Measurements from ENCODE around the gene ASTL. TPM values are rescaled to one million over a fixed set of nuclear protein-coding genes. Genes with fewer than 3 reads are reported as not detected.
"Not testable (repeated sequence)": the region's sequence is repeated elsewhere in the genome, so short reads cannot be mapped to it uniquely, and the experiment has no call there.

Gene ASTL
- total RNA-seq, 2 experiments from 2014 or later = 2.5 to 2.8 TPM

- peaks cover 1% of the 10 kb centered on the region for H3K9me3 Mint-ChIP-seq (ENCODE audit: low read depth)
- H3K4me1 Mint-ChIP-seq = peaks cover 2% of the 10 kb centered on the region
- H3K36me3 Mint-ChIP-seq (ENCODE audit: low read depth) = no peaks in the 10 kb centered on the region
- H3K27ac Mint-ChIP-seq = no peak overlapping the region
- no peak for DNase-seq
- ChIA-PET POLR2A (no interaction called here), CTCF (interaction anchor here (0.8 to 1.2 kb wide), 3 partner anchors 9 to 95 kb away, joined by 3 read pairs; no protein-coding TSS in a partner anchor)
- H3K4me3 Mint-ChIP-seq = no peak overlapping the region
- H3K27me3 Mint-ChIP-seq = peaks cover 2% of the 10 kb centered on the region
- no peak for ATAC-seq
- intact Hi-C loops (cut with DNase I, micrococcal nuclease) = no loop called here
These were observed 49.7 kb downstream of the ASTL start for GRCh38 chr2:96088340-96089335.

DNA sequence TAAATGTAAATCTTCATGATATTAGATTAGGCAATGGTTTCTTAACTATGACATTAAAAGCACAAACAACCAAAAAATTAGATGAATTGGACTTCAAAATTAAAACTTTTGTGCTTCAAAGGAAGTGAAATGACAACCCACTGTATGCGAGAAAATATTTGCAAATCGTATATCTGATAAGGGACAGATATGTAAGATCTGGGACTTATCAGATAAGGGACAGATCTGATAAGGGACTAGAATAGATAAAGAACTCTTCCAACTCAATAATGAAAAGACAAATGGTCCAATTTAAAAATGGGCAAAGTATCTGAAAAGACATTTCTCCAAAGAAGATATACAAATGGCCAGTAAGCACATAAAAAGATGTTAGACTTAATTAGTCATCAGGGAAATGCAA is 51.2 kb downstream of the ASTL start:
- Mint-ChIP-seq H3K9me3 (ENCODE audit: low read depth) (peaks cover 1% of the 10 kb centered on the region), H3K36me3 (ENCODE audit: low read depth) (no peaks in the 10 kb centered on the region), H3K27ac (no peak overlapping the region), H3K4me3 (no peak overlapping the region), H3K4me1 (peaks cover 2% of the 10 kb centered on the region), H3K27me3 (peaks cover 2% of the 10 kb centered on the region)
- intact Hi-C loops (cut with DNase I, micrococcal nuclease) = no loop called here
- ChIA-PET POLR2A (no interaction called here), CTCF (interaction anchor here (1.0 kb wide), 1 partner anchor 30 kb away, joined by 4 read pairs; no protein-coding TSS in a partner anchor)
- ATAC-seq (no peak), DNase-seq (no peak)

DNA sequence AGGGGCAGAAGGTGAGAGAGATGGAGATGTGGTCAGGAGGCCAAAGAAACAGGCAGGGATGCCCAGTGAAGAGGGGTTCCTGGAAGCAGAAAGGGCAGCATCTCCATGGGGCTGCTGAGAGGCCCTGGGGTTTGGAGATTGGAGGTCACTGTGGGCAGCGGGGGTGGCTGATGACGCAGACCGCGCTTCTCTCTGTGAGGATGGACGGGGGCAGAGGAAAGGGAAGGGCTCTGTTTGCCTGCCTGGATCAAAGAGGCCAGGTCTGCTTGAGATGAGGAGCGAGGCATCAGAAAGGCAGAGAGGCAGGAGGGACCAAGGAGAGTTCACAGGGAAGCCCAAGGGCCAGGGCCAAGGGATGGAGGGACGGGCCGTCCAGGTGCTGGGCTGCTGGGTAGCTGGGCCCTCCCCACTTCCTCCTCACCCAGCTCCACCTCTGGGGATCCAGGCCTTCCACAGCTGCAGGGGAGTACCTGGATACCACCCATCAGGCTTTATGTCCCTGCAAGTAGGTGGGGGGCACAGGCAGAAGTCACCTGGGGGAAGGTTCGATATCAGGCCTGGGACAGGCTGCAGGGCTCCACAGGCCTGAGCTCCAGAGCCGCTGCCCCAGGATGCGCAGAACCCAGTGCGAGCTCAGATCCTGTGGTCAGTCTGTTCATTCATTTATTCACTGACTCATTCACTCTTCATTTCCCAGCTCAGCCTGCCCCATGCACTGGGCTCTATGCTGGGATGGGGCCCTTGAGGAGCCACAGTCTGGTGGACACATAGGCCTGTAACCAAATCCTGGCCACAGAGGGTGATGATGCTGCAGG is 52.6 kb downstream of the ASTL start:
- intact Hi-C loops (cut with DNase I, micrococcal nuclease) = loop anchor here in 1 of 2 experiments (2.0 kb wide), 1 partner anchor 19 kb away; no protein-coding TSS in a partner anchor
- Mint-ChIP-seq H3K36me3 (ENCODE audit: low read depth) (no peaks in the 10 kb centered on the region), H3K4me3 (no peak overlapping the region), H3K4me1 (peaks cover 2% of the 10 kb centered on the region), H3K27ac (no peak overlapping the region), H3K27me3 (peaks cover 2% of the 10 kb centered on the region), H3K9me3 (ENCODE audit: low read depth) (peaks cover 1% of the 10 kb centered on the region)
- DNase-seq (no peak), ATAC-seq (no peak)
- ChIA-PET CTCF (no interaction called here), POLR2A (no interaction called here)

DNA sequence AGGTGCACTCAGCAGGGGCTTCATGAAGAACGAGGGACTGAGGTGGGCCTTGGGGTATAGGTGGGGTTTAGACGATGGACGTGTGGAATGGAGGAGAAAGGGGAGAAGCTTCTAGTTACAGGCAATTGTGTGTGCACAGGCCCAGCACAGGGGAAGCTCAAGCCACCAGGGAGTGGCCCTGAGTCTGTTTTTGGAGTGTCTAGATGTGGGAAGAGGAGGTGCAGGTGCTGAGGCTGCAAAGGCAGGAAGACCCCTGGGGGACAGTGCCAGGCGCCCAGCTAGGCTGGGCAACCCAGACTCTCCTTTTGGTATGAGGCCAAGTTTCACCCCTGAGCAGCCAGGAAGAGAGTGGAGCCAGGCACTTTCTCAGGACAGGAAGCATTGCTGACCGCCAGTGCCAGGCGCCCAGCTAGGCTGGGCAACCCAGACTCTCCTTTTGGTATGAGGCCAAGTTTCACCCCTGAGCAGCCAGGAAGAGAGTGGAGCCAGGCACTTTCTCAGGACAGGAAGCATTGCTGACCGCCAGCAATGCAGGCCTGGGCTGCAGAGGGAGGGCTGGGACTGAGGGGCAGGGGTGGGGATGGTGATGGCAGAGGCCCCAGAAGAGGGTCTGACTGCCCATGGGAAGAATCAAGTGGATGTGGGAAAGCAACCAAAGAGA is 53.3 kb downstream of the ASTL start:
- intact Hi-C loops (cut with DNase I, micrococcal nuclease) = loop anchor here in 1 of 2 experiments (2.0 kb wide), 1 partner anchor 20 kb away; no protein-coding TSS in a partner anchor
- POLR2A ChIA-PET; H3K9me3 Mint-ChIP-seq (ENCODE audit: low read depth); H3K4me1 Mint-ChIP-seq; ATAC-seq; CTCF ChIA-PET; H3K27ac Mint-ChIP-seq; H3K4me3 Mint-ChIP-seq; H3K27me3 Mint-ChIP-seq; H3K36me3 Mint-ChIP-seq (ENCODE audit: low read depth); DNase-seq: not testable (repeated sequence)

DNA sequence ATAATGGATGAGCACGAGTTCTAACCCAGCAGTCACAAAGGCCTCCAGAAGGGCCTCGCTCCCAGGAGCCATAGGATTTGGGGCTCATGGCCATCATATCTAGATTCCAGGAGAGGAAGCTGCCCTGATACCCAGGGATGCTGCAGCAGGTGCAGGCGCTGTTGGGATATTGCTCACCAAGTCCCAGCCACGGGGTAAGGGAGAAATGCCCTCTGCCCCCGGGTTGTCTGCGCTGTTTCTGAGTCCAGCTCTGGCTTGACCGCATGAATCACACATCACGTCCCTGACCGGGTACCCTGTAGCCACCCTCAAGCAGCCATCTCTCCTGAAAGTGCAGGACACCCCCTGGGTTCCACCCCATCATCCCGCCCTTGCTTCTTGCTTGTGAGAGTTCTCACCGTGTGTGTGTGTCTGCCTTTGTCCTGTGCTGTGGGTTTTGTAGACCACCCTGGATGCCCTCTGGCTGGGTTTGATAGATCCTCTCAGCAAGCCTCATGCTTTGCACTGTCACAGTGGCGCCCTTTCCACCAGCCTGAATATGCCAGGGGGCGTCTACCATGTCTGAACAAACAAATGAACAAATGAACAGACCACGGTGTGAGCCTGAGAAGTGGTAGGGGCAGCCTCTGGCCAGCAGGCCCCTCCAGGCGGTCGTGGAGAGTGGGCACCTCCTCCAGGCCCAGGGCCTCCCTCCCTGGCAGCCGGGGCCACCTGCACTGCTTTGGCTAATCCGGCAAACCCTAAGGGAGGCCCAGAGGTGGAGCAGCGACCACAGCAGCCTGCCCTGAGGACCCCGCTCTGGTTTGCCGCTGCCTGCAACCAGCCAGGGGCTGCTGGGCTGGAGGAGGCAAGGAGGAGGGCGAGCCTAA is 54.1 kb downstream of the ASTL start:
- no peaks in the 10 kb centered on the region for H3K36me3 Mint-ChIP-seq (ENCODE audit: low read depth)
- ChIA-PET CTCF (no interaction called here), POLR2A (no interaction called here)
- no peak for DNase-seq
- H3K9me3 Mint-ChIP-seq (ENCODE audit: low read depth) = peaks cover 1% of the 10 kb centered on the region
- ATAC-seq = no peak
- H3K27ac Mint-ChIP-seq = no peak overlapping the region
- H3K4me3 Mint-ChIP-seq = no peak overlapping the region
- H3K27me3 Mint-ChIP-seq = peaks cover 2% of the 10 kb centered on the region
- H3K4me1 Mint-ChIP-seq = peaks cover 2% of the 10 kb centered on the region
- intact Hi-C loops (cut with DNase I, micrococcal nuclease) = loop anchor here in 1 of 2 experiments (2.0 kb wide), 1 partner anchor 21 kb away; no protein-coding TSS in a partner anchor

DNA sequence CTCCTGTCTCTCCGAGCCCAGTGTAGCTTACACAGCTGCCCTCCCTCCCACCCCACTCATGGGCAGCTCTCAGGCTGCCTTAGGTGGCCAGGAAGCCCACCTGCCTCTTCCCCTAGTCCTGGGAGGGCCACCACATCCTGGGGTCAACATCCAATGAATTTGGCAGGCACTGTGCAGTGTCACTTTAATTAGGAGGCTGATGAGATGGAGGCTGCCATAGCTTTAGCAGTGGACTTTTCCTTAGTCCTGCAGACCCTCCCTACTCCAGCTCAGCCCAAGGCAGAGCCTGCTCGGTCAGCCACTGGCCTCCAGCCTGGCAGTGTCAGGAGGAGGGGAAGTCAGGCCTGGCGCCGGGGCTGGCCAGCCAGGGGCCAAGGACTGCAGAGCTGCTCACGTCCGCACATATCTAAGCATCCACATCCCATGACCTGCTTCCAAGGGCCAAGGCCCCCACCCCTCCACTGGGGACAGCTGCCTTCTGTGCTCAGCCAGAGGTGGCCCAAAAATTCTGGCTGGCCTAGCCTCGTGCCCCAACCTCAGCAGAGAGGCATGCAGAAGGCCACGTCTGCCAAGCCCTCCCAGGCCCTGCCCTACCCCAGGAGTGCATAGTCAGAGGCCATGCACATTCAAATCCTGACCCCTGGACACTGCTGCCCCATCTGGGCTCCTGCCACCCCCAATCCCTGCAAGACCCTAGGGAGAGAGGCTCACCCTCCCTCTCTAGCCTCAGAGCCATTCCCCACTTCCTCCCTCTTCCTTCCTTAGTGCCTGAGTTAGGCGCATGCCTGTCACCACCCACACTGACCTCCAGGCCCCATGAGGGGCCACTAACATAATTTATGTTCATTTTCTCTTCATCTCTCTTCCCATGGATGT is 55.0 kb downstream of the ASTL start:
- ChIA-PET POLR2A (interaction anchor here (0.5 to 0.6 kb wide), 2 partner anchors 498 to 1013 kb away, joined by 3 to 4 read pairs; no protein-coding TSS in a partner anchor), CTCF (interaction anchor here (0.6 to 1.0 kb wide), 2 partner anchors 44 to 91 kb away, joined by 3 to 5 read pairs; no protein-coding TSS in a partner anchor)
- no peak for ATAC-seq
- H3K9me3 Mint-ChIP-seq (ENCODE audit: low read depth) = peaks cover 1% of the 10 kb centered on the region
- intact Hi-C loops (cut with DNase I, micrococcal nuclease) = no loop called here
- H3K27me3 Mint-ChIP-seq = peaks cover 2% of the 10 kb centered on the region
- no peaks in the 10 kb centered on the region for H3K36me3 Mint-ChIP-seq (ENCODE audit: low read depth)
- H3K27ac Mint-ChIP-seq = no peak overlapping the region
- no peak for DNase-seq
- H3K4me3 Mint-ChIP-seq = no peak overlapping the region
- H3K4me1 Mint-ChIP-seq = peaks cover 2% of the 10 kb centered on the region

GRCh38 chr2:96082211-96083063 is 55.9 kb downstream of the ASTL start:
- Mint-ChIP-seq H3K9me3 (ENCODE audit: low read depth) (peaks cover 1% of the 10 kb centered on the region), H3K27me3 (peaks cover 2% of the 10 kb centered on the region), H3K4me1 (peaks cover 2% of the 10 kb centered on the region), H3K4me3 (no peak overlapping the region), H3K36me3 (ENCODE audit: low read depth) (no peaks in the 10 kb centered on the region), H3K27ac (no peak overlapping the region)
- DNase-seq = no peak
- POLR2A ChIA-PET = interaction anchor here (0.5 to 0.6 kb wide), 2 partner anchors 499 to 1013 kb away, joined by 3 to 4 read pairs; no protein-coding TSS in a partner anchor
- ATAC-seq = no peak
- intact Hi-C loops (cut with DNase I, micrococcal nuclease) = no loop called here
- CTCF ChIA-PET = interaction anchor here (0.6 to 1.0 kb wide), 2 partner anchors 44 to 90 kb away, joined by 3 to 5 read pairs; no protein-coding TSS in a partner anchor

- intact Hi-C loops (cut with DNase I, micrococcal nuclease) = no loop called here
- Mint-ChIP-seq H3K36me3 (ENCODE audit: low read depth) (no peaks in the 10 kb centered on the region), H3K4me1 (no peaks in the 10 kb centered on the region), H3K4me3 (no peak overlapping the region), H3K27ac (no peak overlapping the region), H3K27me3 (peaks cover 2% of the 10 kb centered on the region), H3K9me3 (ENCODE audit: low read depth) (no peaks in the 10 kb centered on the region)
- POLR2A ChIA-PET = no interaction called here
- DNase-seq (no peak), ATAC-seq (no peak)
- CTCF ChIA-PET = no interaction called here
These were observed 57.3 kb downstream of the ASTL start for GRCh38 chr2:96081042-96081441.

DNA sequence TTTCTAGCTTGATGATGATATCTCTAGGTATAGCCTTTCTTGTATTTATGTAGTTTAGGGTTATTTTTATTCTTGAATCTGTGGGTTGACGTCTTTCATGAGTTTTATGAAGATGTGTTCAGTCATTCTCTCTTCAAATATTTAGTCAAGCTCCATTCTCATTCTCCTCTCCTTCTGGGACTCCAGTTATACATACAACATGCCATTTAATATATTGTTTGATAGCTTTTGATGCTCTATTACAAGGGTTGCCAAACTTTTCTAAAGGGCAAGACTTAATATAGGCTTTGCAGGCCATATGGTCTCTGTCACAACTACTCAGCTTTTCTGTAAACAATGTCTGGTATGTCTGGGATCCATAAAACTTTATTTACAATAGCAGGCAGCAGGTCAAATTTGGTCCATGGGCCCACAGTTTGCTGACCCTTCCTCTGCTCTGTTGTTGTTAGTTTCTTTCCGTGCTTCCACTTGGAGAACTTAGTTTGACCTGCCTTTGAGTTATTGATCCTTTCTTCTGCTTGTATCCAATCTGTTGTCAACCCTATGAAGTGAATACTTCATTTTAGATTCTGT is 63.0 kb downstream of the ASTL start:
- DNase-seq (no peak), ATAC-seq (no peak)
- peaks cover 7% of the 10 kb centered on the region for H3K9me3 Mint-ChIP-seq (ENCODE audit: low read depth)
- H3K36me3 Mint-ChIP-seq (ENCODE audit: low read depth) = no peaks in the 10 kb centered on the region
- intact Hi-C loops (cut with DNase I, micrococcal nuclease) = no loop called here
- H3K27ac Mint-ChIP-seq = no peak overlapping the region
- no peak overlapping the region for H3K4me3 Mint-ChIP-seq
- CTCF ChIA-PET = interaction anchor here (1.5 to 1.8 kb wide), 2 partner anchors 10 to 99 kb away, joined by 3 to 6 read pairs; no protein-coding TSS in a partner anchor
- no peaks in the 10 kb centered on the region for H3K4me1 Mint-ChIP-seq
- POLR2A ChIA-PET = interaction anchor here (0.6 kb wide), 1 partner anchor 136 kb away, joined by 3 read pairs; no protein-coding TSS in a partner anchor
- no peaks in the 10 kb centered on the region for H3K27me3 Mint-ChIP-seq

All from activated CD4-positive, alpha-beta T cell treated with anti-CD3 and anti-CD28 coated beads for 36 hours (primary cell).